GM18861 (cell line): Measurements from ENCODE around the gene FOXJ2.
A peak's percentile ranks its signal among the peaks of the same experiment; 100 is the strongest.
"Not testable (repeated sequence)": the region's sequence is repeated elsewhere in the genome, so short reads cannot be mapped to it uniquely, and the experiment has no call there.

Source experiments
- ATAC-seq: cut with Tn5 transposase; IDR thresholded peaks from one replicate; pipeline ENCODE4 v1.9.1; 2021; ENCODE audit not compliant: unreplicated experiment

The FOXJ2 gene

GRCh38 chr12:8032242-8033152, at the start of gene FOXJ2:
Gene FOXJ2 (plus strand): TSS chr12:8032716. CDS start chr12:8039833, 7,117 bp downstream.
- ATAC-seq, result peak; percentile 65

GRCh38 chr12:7983019-7983418, 49.5 kb upstream of the FOXJ2 start:
- ATAC-seq, result not testable (repeated sequence)

- not testable (repeated sequence) for ATAC-seq
These were observed 49.1 kb upstream of the FOXJ2 start for GRCh38 chr12:7983460-7983859.

GRCh38 chr12:7984900-7985299, 47.6 kb upstream of the FOXJ2 start:
- ATAC-seq, result no peak

GRCh38 chr12:7985802-7986418, 46.6 kb upstream of the FOXJ2 start:
- ATAC-seq, result no peak

GRCh38 chr12:7989827-7990491, 42.6 kb upstream of the FOXJ2 start:
- peak; percentile 60 for ATAC-seq

GRCh38 chr12:7991535-7991934, 41.0 kb upstream of the FOXJ2 start:
- no peak for ATAC-seq

GRCh38 chr12:7994731-7995205, 37.7 kb upstream of the FOXJ2 start:
- no peak for ATAC-seq

GRCh38 chr12:7995266-7995963, 37.1 kb upstream of the FOXJ2 start:
- ATAC-seq, result peak; percentile 99

- not testable (repeated sequence) for ATAC-seq
These were observed 31.7 kb upstream of the FOXJ2 start for GRCh38 chr12:8000827-8001226.

GRCh38 chr12:8001496-8001895, 31.0 kb upstream of the FOXJ2 start:
- ATAC-seq, result not testable (repeated sequence)

- not testable (repeated sequence) for ATAC-seq
These were observed 27.6 kb upstream of the FOXJ2 start for GRCh38 chr12:8004897-8005296.

- ATAC-seq, result no peak
These were observed 21.2 kb upstream of the FOXJ2 start for GRCh38 chr12:8011331-8011730.

GRCh38 chr12:8012651-8013309, 19.7 kb upstream of the FOXJ2 start:
- ATAC-seq, result no peak

GRCh38 chr12:8014836-8015235, 17.7 kb upstream of the FOXJ2 start:
- ATAC-seq, result no peak

GRCh38 chr12:8018213-8018612, 14.3 kb upstream of the FOXJ2 start:
- ATAC-seq, result not testable (repeated sequence)

- no peak for ATAC-seq
These were observed 13.6 kb upstream of the FOXJ2 start for GRCh38 chr12:8018666-8019581.

GRCh38 chr12:8026291-8026900, 6.1 kb upstream of the FOXJ2 start:
- peak; percentile 96 for ATAC-seq

- no peak for ATAC-seq
These were observed 4.7 kb upstream of the FOXJ2 start for GRCh38 chr12:8027856-8028255.
